Lower lobe of right lung (tissue), 2 donors: Measurements from ENCODE around the gene GNG10. TPM values are rescaled to one million over a fixed set of nuclear protein-coding genes. Genes with fewer than 3 reads are reported as not detected.

Experiments
- ATAC-seq, 2 donors: fragments of 200-7000 bp; cut with Tn5 transposase; one replicate each; pipeline ENCODE4 v1.9.1; 2020 to 2022; ENCODE audit warnings: mild to moderate bottlenecking in 2 of 2, moderate library complexity in 2 of 2
- DNase-seq: peaks from one replicate; pipeline ENCODE4 v3.0.0-alpha.2; 2020
- H3K27ac ChIP-seq: fragments of 200-600 bp; one replicate; pipeline ENCODE4 v1.8.0; 2022
- H3K27me3 ChIP-seq: fragments of 200-600 bp; one replicate; pipeline ENCODE4 v1.8.0; 2022; ENCODE audit warnings: low read depth
- H3K36me3 ChIP-seq: fragments of 200-600 bp; one replicate; pipeline ENCODE4 v1.8.0; 2022; ENCODE audit warnings: mild to moderate bottlenecking
- H3K4me1 ChIP-seq: fragments of 200-600 bp; one replicate; pipeline ENCODE4 v1.8.0; 2022
- H3K4me3 ChIP-seq: fragments of 200-600 bp; one replicate; pipeline ENCODE4 v1.8.0; 2022; ENCODE audit warnings: mild to moderate bottlenecking
- H3K9me3 ChIP-seq: fragments of 200-600 bp; one replicate; pipeline ENCODE4 v1.8.0; 2022
- intact Hi-C: fragments of 100-400 bp; cut with DNase I; formaldehyde crosslinking; loops from one replicate; pipeline ENCODE4 v1.11.0; 2022
- total RNA-seq: library from RNA; stranded (reverse); fragmentation: NEBNext Ultra II Directional; extraction: Animal tissue kit (Norgen Biotek cat#: 25700); gene quantifications from one replicate; pipeline ENCODE4 v1.2.1, GENCODE V29; 2021
- TF ChIP-seq, protein P1 (sequence below): fragments of 200-600 bp; IDR thresholded peaks from one replicate; pipeline ENCODE4 v1.8.0; 2022; ENCODE audit warnings: antibody characterized with exemption, mild to moderate bottlenecking
- donor health status: DM: no; HTN: yes; CAD: no; lungs with severe emphysema.

Gene GNG10
- total RNA-seq, 1 donor from 2014 or later = 50.0 TPM

- Histone ChIP-seq H3K27ac (no peak overlapping the region), H3K4me3 (no peak overlapping the region), H3K36me3 (no peaks in the 10 kb centered on the region), H3K27me3 (no peaks in the 10 kb centered on the region), H3K9me3 (no peaks in the 10 kb centered on the region), H3K4me1 (no peaks in the 10 kb centered on the region)
- ATAC-seq = no peak
- TF ChIP-seq, protein P1, sequence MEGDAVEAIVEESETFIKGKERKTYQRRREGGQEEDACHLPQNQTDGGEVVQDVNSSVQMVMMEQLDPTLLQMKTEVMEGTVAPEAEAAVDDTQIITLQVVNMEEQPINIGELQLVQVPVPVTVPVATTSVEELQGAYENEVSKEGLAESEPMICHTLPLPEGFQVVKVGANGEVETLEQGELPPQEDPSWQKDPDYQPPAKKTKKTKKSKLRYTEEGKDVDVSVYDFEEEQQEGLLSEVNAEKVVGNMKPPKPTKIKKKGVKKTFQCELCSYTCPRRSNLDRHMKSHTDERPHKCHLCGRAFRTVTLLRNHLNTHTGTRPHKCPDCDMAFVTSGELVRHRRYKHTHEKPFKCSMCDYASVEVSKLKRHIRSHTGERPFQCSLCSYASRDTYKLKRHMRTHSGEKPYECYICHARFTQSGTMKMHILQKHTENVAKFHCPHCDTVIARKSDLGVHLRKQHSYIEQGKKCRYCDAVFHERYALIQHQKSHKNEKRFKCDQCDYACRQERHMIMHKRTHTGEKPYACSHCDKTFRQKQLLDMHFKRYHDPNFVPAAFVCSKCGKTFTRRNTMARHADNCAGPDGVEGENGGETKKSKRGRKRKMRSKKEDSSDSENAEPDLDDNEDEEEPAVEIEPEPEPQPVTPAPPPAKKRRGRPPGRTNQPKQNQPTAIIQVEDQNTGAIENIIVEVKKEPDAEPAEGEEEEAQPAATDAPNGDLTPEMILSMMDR = no peak
- intact Hi-C loops = no loop called here
- DNase-seq = no peak
Measured at GRCh38 chr9:111711548-111711947, 50.1 kb downstream of the GNG10 start.

- H3K4me3 ChIP-seq = no peak overlapping the region
- ATAC-seq (no peak), DNase-seq (no peak)
- no peaks in the 10 kb centered on the region for H3K36me3 ChIP-seq
- no peaks in the 10 kb centered on the region for H3K4me1 ChIP-seq
- intact Hi-C loops = no loop called here
- no peak overlapping the region for H3K27ac ChIP-seq
- H3K9me3 ChIP-seq = no peaks in the 10 kb centered on the region
- TF ChIP-seq, protein P1 = no peak
- H3K27me3 ChIP-seq = no peaks in the 10 kb centered on the region
Measured at GRCh38 chr9:111712369-111712768, 51.0 kb downstream of the GNG10 start.

GRCh38 chr9:111715471-111715870, 54.1 kb downstream of the GNG10 start:
- TF ChIP-seq, protein P1 = no peak
- H3K4me3 ChIP-seq = no peak overlapping the region
- H3K9me3 ChIP-seq = no peaks in the 10 kb centered on the region
- H3K27me3 ChIP-seq = no peaks in the 10 kb centered on the region
- intact Hi-C loops = no loop called here
- H3K27ac ChIP-seq = no peak overlapping the region
- no peaks in the 10 kb centered on the region for H3K36me3 ChIP-seq
- ATAC-seq (no peak), DNase-seq (no peak)
- no peaks in the 10 kb centered on the region for H3K4me1 ChIP-seq

- Histone ChIP-seq H3K27me3 (no peaks in the 10 kb centered on the region), H3K4me3 (no peak overlapping the region), H3K9me3 (no peaks in the 10 kb centered on the region), H3K27ac (no peak overlapping the region), H3K36me3 (no peaks in the 10 kb centered on the region), H3K4me1 (no peaks in the 10 kb centered on the region)
- ATAC-seq (no peak), DNase-seq (no peak)
- intact Hi-C loops = no loop called here
- TF ChIP-seq, protein P1 = no peak
Measured at GRCh38 chr9:111719541-111719940, 58.1 kb downstream of the GNG10 start.

Other genes starting within 250 kb of the GNG10 start
- gene ECPAS, start 177.2 kb upstream of the GNG10 start, total RNA-seq = 97.1 TPM
- gene ZNF483, start 136.4 kb upstream of the GNG10 start, total RNA-seq = 5.1 TPM
- 42.7 TPM for gene PTGR1, start 62.0 kb upstream of the GNG10 start, total RNA-seq
- gene DNAJC25, start 30.3 kb upstream of the GNG10 start, total RNA-seq = 4.7 TPM
- gene SHOC1, start 133.3 kb downstream of the GNG10 start, total RNA-seq = 0.15 TPM
- gene UGCG, start 235.2 kb downstream of the GNG10 start, total RNA-seq = 41.3 TPM